ENCODE data around the gene C19orf85. TPM values are rescaled to one million over a fixed set of nuclear protein-coding genes. Genes with fewer than 3 reads are reported as not detected.
"Not testable (repeated sequence)": the region's sequence is repeated elsewhere in the genome, so short reads cannot be mapped to it uniquely, and the experiment has no call there.

C19orf85 gene
- total and polyA plus RNA-seq, 2 donors (not counting 1 experiment from before 2014, with no cell fraction given) = not detected

GRCh38 chr19:55424518-55424917 is 40.0 kb downstream of the C19orf85 start:
- no peak overlapping the region for H3K27ac ChIP-seq (ENCODE audit: insufficient read depth, low read length)
- DNase-seq (ENCODE audit: low read depth in 2 of 2) = no peak
- no peaks in the 10 kb centered on the region for H3K9me3 ChIP-seq (ENCODE audit: control insufficient read depth, insufficient read depth, low read depth, low read length)
- no peak overlapping the region for H3K4me3 ChIP-seq (replicated peaks in 1 of 4; ENCODE audit: control extremely low read depth in 1 of 4, insufficient read depth in 1 of 4, low read depth in 3 of 4, low read length in 4 of 4)
- no peak overlapping the region for H3K9ac ChIP-seq (ENCODE audit: insufficient read depth, low read length)
- no peak overlapping the region for H2AFZ ChIP-seq (ENCODE audit: low read length)
- H3K27me3 ChIP-seq (ENCODE audit: control insufficient read depth, insufficient read depth, low read length) = peaks cover 4% of the 10 kb centered on the region
- H4K20me1 ChIP-seq (ENCODE audit: control insufficient read depth, extremely low read depth, insufficient read depth, low read length) = no peaks in the 10 kb centered on the region
- no peaks in the 10 kb centered on the region for H3K4me1 ChIP-seq (ENCODE audit: control insufficient read depth, extremely low read depth, insufficient read depth, low read length)
- TF ChIP-seq CTCF (conservative IDR thresholded peaks at IDR 0.05 in 1 of 2, IDR thresholded peaks at IDR 0.05 in 1 of 2; ENCODE audit: low read depth in 1 of 2, low read length in 2 of 2) = no peak
- no peaks in the 10 kb centered on the region for H3K36me3 ChIP-seq (ENCODE audit: control insufficient read depth, insufficient read depth, low read length)
- H3K4me2 ChIP-seq (ENCODE audit: extremely low read depth, insufficient read depth, low read length) = no peak overlapping the region
- no peaks in the 10 kb centered on the region for H3K79me2 ChIP-seq (ENCODE audit: control insufficient read depth, insufficient read depth, low read length)

- H3K4me1 ChIP-seq (ENCODE audit: control insufficient read depth, extremely low read depth, insufficient read depth, low read length) = no peaks in the 10 kb centered on the region
- no peak overlapping the region for H2AFZ ChIP-seq (ENCODE audit: low read length)
- no peak overlapping the region for H3K4me2 ChIP-seq (ENCODE audit: extremely low read depth, insufficient read depth, low read length)
- H3K27ac ChIP-seq (ENCODE audit: insufficient read depth, low read length) = no peak overlapping the region
- no peaks in the 10 kb centered on the region for H3K9me3 ChIP-seq (ENCODE audit: control insufficient read depth, insufficient read depth, low read depth, low read length)
- DNase-seq (ENCODE audit: low read depth in 2 of 2) = no peak
- no peaks in the 10 kb centered on the region for H4K20me1 ChIP-seq (ENCODE audit: control insufficient read depth, extremely low read depth, insufficient read depth, low read length)
- no peak for TF ChIP-seq CTCF (conservative IDR thresholded peaks at IDR 0.05 in 1 of 2, IDR thresholded peaks at IDR 0.05 in 1 of 2; ENCODE audit: low read depth in 1 of 2, low read length in 2 of 2)
- no peak for TF ChIP-seq EZH2 (IDR thresholded peaks at IDR 0.05; ENCODE audit: low read length, missing control alignments)
- H3K27me3 ChIP-seq (ENCODE audit: control insufficient read depth, insufficient read depth, low read length) = peaks cover 4% of the 10 kb centered on the region
- no peaks in the 10 kb centered on the region for H3K79me2 ChIP-seq (ENCODE audit: control insufficient read depth, insufficient read depth, low read length)
- H3K4me3 ChIP-seq (replicated peaks in 1 of 4; ENCODE audit: control extremely low read depth in 1 of 4, insufficient read depth in 1 of 4, low read depth in 3 of 4, low read length in 4 of 4) = no peak overlapping the region
- H3K9ac ChIP-seq (ENCODE audit: insufficient read depth, low read length) = no peak overlapping the region
- H3K36me3 ChIP-seq (ENCODE audit: control insufficient read depth, insufficient read depth, low read length) = no peaks in the 10 kb centered on the region
Observed at GRCh38 chr19:55423225-55424005, 41.1 kb downstream of the C19orf85 start.

GRCh38 chr19:55421281-55421680 is 43.3 kb downstream of the C19orf85 start:
- H3K9me3 ChIP-seq (ENCODE audit: control insufficient read depth, insufficient read depth, low read depth, low read length); H3K4me1 ChIP-seq (ENCODE audit: control insufficient read depth, extremely low read depth, insufficient read depth, low read length); H3K27ac ChIP-seq (ENCODE audit: insufficient read depth, low read length); H3K27me3 ChIP-seq (ENCODE audit: control insufficient read depth, insufficient read depth, low read length); H4K20me1 ChIP-seq (ENCODE audit: control insufficient read depth, extremely low read depth, insufficient read depth, low read length); H3K36me3 ChIP-seq (ENCODE audit: control insufficient read depth, insufficient read depth, low read length); H3K9ac ChIP-seq (ENCODE audit: insufficient read depth, low read length); H3K4me3 ChIP-seq (replicated peaks in 1 of 4; ENCODE audit: control extremely low read depth in 1 of 4, insufficient read depth in 1 of 4, low read depth in 3 of 4, low read length in 4 of 4); DNase-seq (ENCODE audit: low read depth in 2 of 2); H2AFZ ChIP-seq (ENCODE audit: low read length); H3K4me2 ChIP-seq (ENCODE audit: extremely low read depth, insufficient read depth, low read length); H3K79me2 ChIP-seq (ENCODE audit: control insufficient read depth, insufficient read depth, low read length): not testable (repeated sequence)

Measured in fibroblast of lung (primary cell).